Ectodermal cell (in vitro differentiated cells): ENCODE results near the gene NCSTN.

Experiments used
- H3K27ac ChIP-seq: 2 replicates; pipeline ENCODE4 v1.7.0; 2013; ENCODE audit warnings: mild to moderate bottlenecking, low read depth, low read length; ENCODE audit not compliant: insufficient read depth, poor library complexity, severe bottlenecking
- H3K27me3 ChIP-seq: 2 replicates; pipeline ENCODE4 v1.7.0; 2013; ENCODE audit warnings: mild to moderate bottlenecking, low read length; ENCODE audit not compliant: insufficient read depth, control insufficient read depth, poor library complexity, severe bottlenecking
- H3K36me3 ChIP-seq: one replicate; pipeline ENCODE4 v1.7.0; 2013; ENCODE audit warnings: low read length; ENCODE audit not compliant: control insufficient read depth, insufficient read depth
- H3K4me1 ChIP-seq: one replicate; pipeline ENCODE4 v1.7.0; 2013; ENCODE audit warnings: low read length; ENCODE audit not compliant: control insufficient read depth, insufficient read depth
- H3K4me3 ChIP-seq: 2 replicates; pipeline ENCODE4 v1.7.0; 2013; ENCODE audit warnings: low read depth, low read length, control low read depth; ENCODE audit not compliant: insufficient read depth
- H3K9me3 ChIP-seq: 2 replicates; pipeline ENCODE4 v1.7.0; 2013; ENCODE audit warnings: mild to moderate bottlenecking, low read length, moderate library complexity; ENCODE audit not compliant: control insufficient read depth
- WGBS, 2 experiments: methylation state at CpG; one replicate each; pipeline ENCODE4 v1.1.7; 2013; ENCODE audit warnings: missing lambda C conversion rate in 2 of 2; 5-methylcytosine and 5-hydroxymethylcytosine counted together

NCSTN gene

DNA sequence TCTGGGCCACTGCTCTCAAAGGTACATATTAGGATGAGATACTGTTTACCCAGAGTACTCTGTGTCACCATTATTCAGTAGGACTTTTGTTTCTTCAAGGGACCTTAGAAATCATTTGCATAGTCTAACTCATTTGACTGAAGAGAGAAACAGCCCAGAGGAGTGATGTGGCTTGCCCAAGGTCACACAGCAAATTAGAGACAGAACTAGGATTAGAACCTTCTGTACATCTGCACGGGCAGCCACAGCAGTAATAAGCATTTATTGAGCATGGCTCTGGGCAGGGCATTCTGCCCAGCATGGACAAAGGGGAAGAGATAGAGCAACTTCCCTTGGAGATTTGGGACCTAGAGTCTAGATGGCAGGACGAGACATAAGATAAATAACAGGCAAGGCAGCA, 18.0 kb downstream of the NCSTN start:
- Histone ChIP-seq H3K36me3 (peaks cover 16% of the 10 kb centered on the region), H3K27ac (peak overlapping the region; percentile 97), H3K27me3 (no peaks in the 10 kb centered on the region), H3K9me3 (no peaks in the 10 kb centered on the region), H3K4me3 (no peak overlapping the region), H3K4me1 (peaks cover 36% of the 10 kb centered on the region)
- 97% methylated on average over 2 of the region's 2 CpGs for WGBS, 2 experiments

GRCh38 chr1:160361814-160362167, 18.6 kb downstream of the NCSTN start:
- Histone ChIP-seq H3K4me3 (no peak overlapping the region), H3K9me3 (no peaks in the 10 kb centered on the region), H3K36me3 (peaks cover 11% of the 10 kb centered on the region), H3K27ac (peak overlapping the region; percentile 97), H3K4me1 (peaks cover 40% of the 10 kb centered on the region), H3K27me3 (no peaks in the 10 kb centered on the region)
- WGBS, 2 experiments: 84 to 85% methylated on average over 4 of the region's 4 CpGs

GRCh38 chr1:160362168-160362957, 19.2 kb downstream of the NCSTN start:
- Histone ChIP-seq H3K27ac (peak overlapping the region; percentile 97), H3K4me1 (peaks cover 40% of the 10 kb centered on the region), H3K9me3 (no peaks in the 10 kb centered on the region), H3K27me3 (no peaks in the 10 kb centered on the region), H3K36me3 (peaks cover 5% of the 10 kb centered on the region), H3K4me3 (no peak overlapping the region)
- 27 to 29% methylated on average over 9 of the region's 9 CpGs for WGBS, 2 experiments

DNA sequence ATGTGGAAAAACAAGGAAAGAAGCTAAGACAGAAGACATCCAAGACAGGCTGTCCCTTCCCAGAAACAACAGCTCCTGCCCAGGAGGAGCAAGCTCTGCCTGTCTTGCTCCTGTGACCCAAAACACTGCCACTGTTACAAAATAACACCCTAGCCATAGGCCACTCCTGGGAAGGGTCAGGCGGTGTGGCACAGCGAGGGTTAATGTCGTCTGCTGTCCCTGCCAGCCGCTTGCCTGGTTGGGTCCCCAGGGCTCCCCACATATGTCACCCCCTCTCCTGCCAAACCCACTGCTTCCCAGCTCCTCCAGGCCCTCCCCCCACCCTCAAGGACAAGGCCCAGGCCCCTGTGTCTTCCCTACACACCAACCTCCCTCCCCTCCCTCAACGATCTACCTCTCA, 19.8 kb downstream of the NCSTN start:
- 47 to 51% methylated on average over 4 of the region's 5 CpGs for WGBS, 2 experiments
- H3K9me3 ChIP-seq: no peaks in the 10 kb centered on the region
- H3K36me3 ChIP-seq: no peaks in the 10 kb centered on the region
- peaks cover 40% of the 10 kb centered on the region for H3K4me1 ChIP-seq
- peak overlapping the region; percentile 97 for H3K27ac ChIP-seq
- H3K27me3 ChIP-seq: no peaks in the 10 kb centered on the region
- H3K4me3 ChIP-seq: no peak overlapping the region

GRCh38 chr1:160363951-160364735, 21.0 kb downstream of the NCSTN start:
- peak overlapping the region; percentile 55 for H3K27ac ChIP-seq
- H3K27me3 ChIP-seq: no peaks in the 10 kb centered on the region
- no peak overlapping the region for H3K4me3 ChIP-seq
- 81% methylated on average over 12 of the region's 12 CpGs for WGBS, 2 experiments
- no peaks in the 10 kb centered on the region for H3K9me3 ChIP-seq
- no peaks in the 10 kb centered on the region for H3K36me3 ChIP-seq
- H3K4me1 ChIP-seq: peaks cover 40% of the 10 kb centered on the region

DNA sequence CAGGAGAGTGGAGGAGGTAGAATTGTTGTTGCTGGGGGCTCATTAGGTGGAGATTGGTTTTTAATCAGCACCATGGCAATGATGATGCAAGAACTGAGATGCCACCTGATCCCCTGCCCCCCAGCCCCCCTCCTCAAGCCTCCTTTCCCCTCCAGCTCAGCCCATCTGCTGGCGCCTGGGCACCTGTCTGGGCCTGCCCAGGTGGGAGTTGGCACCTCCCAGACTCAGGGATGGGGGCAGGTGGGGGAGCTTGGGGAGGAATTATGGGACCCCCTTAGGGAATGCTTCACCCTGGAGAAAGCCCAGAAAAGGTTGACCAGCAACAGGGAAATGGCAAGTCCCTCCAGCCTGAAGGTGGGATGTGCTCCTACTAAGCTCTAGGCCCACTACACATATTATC, 22.1 kb downstream of the NCSTN start:
- WGBS, 2 experiments: 100% methylated on average over 1 of the region's 1 CpG
- Histone ChIP-seq H3K4me1 (peaks cover 40% of the 10 kb centered on the region), H3K27me3 (no peaks in the 10 kb centered on the region), H3K27ac (no peak overlapping the region), H3K9me3 (no peaks in the 10 kb centered on the region), H3K4me3 (no peak overlapping the region), H3K36me3 (no peaks in the 10 kb centered on the region)

GRCh38 chr1:160366731-160367515, 23.7 kb downstream of the NCSTN start, which contains the start of gene NHLH1:
TSS of gene NHLH1 (plus strand) at chr1:160367071. CDS start at chr1:160370732, 3,661 bp downstream.
- no peak within 1 kb of the TSS for H3K4me3 ChIP-seq
- peaks cover 44% of the 10 kb centered on the region for H3K4me1 ChIP-seq

GRCh38 chr1:160367516-160367900, 24.3 kb downstream of the NCSTN start:
- Histone ChIP-seq H3K4me3 (no peak overlapping the region), H3K36me3 (no peaks in the 10 kb centered on the region), H3K9me3 (no peaks in the 10 kb centered on the region), H3K4me1 (peaks cover 39% of the 10 kb centered on the region), H3K27me3 (no peaks in the 10 kb centered on the region), H3K27ac (no peak overlapping the region)
- WGBS, 2 experiments: 90 to 94% methylated on average over 4 of the region's 4 CpGs

More at GRCh38 chr1:160366731-160367515, 23.7 kb downstream of the NCSTN start, which contains the start of gene NHLH1:
- Histone ChIP-seq H3K36me3 (no peaks in the 10 kb centered on the region), H3K9me3 (no peaks in the 10 kb centered on the region), H3K27ac (no peak within 1 kb of the TSS), H3K27me3 (no peaks in the 10 kb centered on the region)
- WGBS, 2 experiments: 81 to 87% methylated on average over 13 to 15 of the region's 15 CpGs

DNA sequence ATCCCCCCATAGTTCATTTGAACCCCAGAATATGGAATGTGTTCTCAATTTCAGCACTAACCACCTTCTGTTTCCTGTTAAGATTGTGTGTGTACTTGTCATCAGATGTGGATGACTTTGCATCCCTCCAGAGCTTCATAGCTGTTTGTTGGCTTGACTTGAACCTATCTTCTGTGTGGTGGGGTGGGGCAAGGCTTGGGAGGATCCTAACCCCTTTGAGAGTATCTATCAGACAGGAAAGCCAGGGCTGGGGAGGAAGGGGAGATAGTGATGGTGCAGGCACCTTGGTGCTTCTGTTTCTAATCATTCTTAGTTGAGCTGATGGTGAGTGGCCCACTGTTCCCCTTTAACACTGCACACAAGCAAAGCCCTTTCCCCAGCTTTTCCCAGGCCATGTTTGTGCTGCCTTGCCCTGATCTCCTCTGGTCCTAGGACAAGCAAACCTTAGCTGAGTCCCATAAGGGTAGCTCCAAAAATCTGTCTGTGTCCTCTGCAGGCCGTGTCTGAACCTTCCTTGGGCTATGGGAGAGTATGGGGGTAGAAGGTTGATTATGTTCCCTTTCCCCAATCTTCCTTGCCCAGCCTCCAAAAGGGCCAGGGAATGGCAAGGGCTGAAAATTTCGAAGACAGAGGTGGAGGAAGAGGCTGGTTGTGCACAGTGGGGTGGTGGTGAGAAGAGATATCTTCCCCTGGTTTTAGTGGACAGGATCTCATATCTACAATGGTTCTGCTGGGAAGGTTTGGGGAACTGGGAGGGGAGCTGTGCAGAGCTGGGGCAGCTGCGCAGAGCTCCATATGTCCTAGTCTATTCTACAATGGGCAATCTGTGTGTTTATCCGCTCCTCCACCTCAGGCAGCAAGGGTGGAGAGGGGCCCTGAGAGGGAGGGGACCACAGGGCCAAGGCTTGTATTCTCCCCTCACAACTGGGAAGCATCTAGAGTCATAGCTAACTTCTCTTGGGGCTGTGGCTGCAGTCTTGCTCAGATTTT, 25.0 kb downstream of the NCSTN start:
- Histone ChIP-seq H3K36me3 (no peaks in the 10 kb centered on the region), H3K9me3 (no peaks in the 10 kb centered on the region), H3K4me3 (no peak overlapping the region), H3K27ac (no peak overlapping the region), H3K27me3 (no peaks in the 10 kb centered on the region), H3K4me1 (peaks cover 31% of the 10 kb centered on the region)
- 93% methylated on average over 4 of the region's 4 CpGs for WGBS, 2 experiments
